ENCODE results near the gene LAGE3.

Gene LAGE3

DNA sequence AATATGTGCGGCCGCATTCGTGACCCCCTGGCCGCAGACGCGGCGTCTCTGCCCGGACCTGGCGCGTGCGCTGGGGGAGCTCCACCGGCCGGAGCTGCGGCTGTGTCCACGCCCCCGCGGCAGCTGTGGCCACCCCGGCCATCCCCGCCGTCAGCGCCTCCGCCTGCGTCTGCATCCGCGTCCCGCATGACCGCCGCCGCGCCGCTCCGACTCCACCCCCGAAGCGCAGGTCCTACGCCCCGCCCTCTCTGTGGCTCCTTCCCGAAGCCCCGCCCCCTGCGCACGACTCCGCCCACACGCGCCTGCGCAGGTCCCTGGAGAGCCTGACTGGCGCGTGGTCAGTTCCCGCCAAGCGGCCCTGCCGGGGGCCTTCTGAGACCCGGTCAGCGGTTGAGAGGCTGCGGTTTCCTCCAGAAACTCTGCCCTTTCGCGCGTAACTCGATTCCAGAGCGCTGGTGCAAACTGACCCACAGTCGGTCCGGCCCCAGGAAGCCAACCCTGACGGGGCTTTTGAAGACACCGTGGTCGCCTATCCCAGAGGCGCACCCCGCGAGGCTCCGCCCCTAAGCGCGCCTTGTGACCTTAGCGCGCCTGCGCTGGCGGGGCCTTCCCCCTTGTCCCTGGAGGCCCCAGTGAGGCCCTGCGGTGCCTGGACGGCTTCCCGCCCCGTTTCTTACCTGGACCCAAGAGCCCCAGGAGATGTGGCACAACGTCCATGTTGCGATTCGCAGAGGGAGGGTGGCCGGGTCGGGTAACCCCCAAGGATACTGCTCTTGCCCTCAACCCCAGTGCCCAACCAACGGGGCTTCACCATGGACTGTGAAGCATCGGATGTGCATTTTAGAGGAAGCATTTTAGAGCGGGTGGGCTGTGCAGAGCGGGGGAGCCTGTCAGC, at the start of gene LAGE3:
LAGE3 (minus strand) TSS at position 554 of the 895 bp plus-strand sequence; CDS start at position 188, 366 bp downstream.
- peak; percentile 82 for DNase-seq (ENCODE audit: low spot score)

DNA sequence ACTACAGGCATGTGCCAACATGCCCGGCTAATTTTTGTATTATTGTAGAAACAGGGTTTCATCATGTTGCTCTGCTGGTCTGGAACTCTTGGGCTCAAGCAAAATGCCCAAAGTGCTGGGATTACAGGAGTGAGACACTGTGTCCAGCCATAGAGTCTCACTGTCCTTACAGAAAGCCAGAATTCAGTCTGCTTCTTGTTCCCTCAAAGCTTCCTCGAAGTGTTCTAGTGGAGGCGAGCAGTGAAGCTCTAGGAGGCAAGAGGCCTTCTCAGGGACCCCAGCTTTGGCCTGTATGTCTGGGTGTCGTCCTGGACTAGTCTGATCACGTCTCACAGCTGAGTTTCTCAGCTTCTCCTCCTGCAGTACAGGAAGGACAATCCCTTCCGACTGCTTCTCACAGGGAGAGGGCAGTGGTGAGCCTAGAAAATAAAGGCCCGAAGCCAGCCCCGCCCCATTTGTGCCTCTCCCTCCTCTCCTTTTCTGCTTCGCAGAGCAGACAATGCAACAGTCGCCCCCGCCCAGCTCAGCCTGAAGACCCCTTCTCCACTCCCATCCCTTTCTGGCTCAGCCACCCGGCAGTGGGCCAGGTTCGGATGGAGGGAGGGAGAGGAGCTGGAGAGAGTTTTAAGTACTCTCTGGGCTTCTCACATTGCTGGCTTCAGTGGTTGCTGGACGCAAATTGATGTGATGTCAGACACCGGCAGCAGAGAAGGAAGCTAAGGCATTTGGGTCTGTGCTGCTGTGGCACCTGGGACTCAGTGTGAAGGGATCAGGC, 48.0 kb upstream of the LAGE3 start:
- peak; percentile 43 for DNase-seq (ENCODE audit: low spot score)

DNA sequence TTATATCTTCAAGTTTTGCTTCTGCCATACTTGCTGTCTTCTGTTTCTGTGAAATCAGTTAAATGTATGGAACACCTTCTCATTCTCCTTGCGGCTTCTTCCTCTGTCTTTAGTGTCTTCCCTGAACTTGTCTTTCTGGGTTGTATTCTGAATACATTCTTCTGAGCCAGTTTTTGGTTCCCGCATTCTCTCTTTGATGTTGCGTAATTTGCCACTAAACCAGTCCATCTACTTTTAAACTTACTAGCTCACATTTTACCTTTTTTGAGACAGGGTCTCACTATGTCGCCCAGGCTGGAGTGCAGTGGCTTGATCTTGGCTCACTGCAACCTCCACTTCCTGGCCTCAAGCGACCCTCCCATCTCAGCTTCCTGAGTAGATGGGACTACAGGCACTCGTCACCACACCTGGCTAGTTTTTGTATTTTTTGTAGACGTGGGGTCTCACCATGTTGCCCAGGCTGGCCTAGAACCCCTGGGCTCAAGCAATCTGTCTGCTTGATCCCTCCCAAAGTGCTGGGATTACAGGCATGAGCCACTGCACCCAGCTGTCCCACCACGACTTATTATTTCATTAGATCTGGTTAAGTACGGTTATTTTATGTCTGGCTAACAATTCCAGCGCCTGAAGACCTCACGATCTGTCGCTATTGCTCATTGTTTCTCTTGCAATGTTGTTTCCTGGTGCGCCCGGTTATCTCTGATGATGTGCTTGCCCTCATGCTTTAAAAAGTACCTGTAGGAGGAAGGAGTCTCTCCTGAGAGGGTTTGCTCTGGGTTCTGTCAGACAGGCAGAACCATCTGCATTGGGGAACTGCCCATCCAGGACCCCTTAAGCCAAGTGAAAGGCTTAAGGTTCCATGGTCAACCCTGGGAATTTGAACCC, 46.8 kb upstream of the LAGE3 start:
- no peak for DNase-seq (ENCODE audit: low spot score)

DNA sequence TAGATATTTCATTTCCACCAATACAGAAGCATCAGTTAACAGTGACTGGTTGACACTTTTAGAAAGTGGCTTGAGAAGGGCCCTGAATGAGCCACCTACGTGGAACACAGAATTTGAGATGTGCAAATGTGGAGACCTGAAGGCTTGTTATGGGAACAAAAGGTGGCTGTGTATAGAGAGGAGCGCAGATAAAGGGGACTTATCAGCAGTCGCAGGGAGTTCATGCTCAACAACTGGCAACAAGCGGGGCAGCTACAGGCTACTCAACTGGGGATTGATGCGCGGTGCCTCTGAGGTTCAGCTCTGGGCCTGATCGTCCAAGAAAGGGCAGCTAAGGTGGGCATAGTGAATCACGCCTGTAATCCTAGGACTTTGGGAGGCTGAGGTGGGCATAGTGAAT, 40.3 kb upstream of the LAGE3 start:
- DNase-seq (ENCODE audit: low spot score) = no peak

- no peak for DNase-seq (ENCODE audit: low spot score)
These were observed 38.2 kb upstream of the LAGE3 start for GRCh38 chrX:154517101-154517781.

- DNase-seq (ENCODE audit: low spot score) = no peak
These were observed 37.6 kb upstream of the LAGE3 start for GRCh38 chrX:154516656-154517100.

GRCh38 chrX:154515966-154516655, 37.0 kb upstream of the LAGE3 start, which contains the start of gene FAM3A:
TSS of gene FAM3A (minus strand) at chrX:154516232. CDS start at chrX:154515772, 460 bp downstream.
- peak; percentile 48 for DNase-seq (ENCODE audit: low spot score)

DNA sequence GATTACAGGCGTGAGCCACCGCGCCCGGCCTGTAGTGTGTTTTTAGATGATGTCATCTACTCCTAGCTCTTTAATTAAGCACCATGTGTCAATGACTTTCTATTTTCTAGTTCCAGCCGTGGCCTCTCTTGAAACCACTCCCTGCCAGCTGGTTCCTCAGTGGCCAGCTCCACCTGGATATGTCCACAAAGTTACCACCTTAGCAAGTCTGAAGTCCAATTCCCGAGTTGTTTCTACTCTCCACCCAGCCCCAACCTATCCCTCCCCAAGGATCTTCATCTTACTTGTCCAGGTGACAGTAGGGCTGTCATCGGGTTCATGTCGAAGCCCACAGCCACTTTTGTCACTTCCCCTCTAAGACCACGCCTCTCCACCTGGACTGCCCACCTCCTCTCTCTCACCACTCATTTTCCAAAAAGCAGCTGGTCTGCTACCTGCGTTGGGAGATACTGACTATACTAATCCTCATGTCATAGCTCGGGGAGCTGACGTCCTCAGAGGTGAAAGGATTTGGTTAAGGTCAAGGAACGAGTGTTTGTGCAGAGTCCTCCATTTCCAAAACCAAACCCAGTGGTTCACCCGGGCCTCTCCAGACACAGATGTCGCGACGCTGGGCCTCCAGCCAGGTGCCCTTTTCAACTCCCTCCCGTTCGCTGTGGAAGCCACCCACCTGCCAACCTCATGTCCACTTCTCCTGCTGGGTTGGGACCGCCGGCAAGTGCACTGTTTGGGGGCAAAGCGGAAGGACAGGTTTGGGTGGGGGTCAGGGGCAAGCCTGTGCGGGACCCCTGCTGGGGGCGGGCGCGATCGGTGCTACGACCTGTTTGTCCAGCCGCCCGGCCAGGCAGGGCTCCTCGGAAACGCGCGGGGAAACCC, 36.2 kb upstream of the LAGE3 start:
- DNase-seq (ENCODE audit: low spot score) = no peak

DNA sequence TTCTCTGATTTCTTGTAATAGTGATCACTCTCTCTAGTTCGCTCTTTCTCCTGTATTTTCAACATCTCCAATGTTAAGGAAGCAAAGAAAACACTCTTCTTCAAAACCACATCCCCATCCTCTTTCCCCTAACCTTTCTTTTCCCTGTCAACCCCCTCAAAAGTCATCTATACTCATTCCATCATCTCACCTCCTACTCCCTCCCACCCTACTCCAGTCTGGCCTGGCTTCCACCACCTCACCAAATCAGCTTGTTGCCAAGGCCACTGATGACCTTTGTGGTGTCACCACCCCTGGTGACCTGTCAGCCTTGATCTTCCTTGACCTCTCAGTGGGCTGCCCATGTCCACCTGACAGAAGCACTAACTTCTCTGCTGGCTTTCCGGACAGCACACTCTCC, 34.6 kb upstream of the LAGE3 start:
- DNase-seq (ENCODE audit: low spot score) = no peak

DNA sequence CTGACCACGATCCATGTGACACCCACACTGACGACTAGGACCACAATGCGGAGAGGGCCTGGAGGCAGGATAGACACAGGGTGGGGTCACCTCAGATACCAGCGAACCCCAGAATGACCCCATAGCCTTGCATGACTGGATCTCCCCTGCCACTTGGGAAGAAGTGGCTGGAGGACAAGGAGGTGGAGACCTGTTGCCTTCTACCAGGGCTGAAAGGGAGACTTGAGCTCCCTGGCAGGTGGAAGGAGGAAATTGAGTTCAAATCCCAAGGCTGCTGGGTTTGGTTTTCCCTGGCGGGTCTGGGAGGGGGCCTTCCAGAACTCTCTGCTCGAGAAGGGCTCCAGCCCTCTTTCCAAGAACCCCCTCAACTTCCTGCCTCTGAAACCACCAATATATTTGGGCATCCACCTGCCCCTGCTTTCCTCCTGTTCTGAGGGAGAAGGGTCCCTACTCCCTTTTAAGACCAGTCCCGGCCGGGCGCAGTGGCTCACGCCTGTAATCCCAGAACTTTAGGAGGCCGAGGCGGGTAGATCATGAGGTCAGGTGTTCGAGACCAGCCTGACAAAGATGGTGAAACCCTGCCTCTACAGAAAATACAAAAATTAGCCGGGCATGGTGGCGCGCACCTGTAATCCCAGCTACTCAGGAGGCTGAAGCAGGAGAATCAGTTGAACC, 33.9 kb upstream of the LAGE3 start:
- no peak for DNase-seq (ENCODE audit: low spot score)

DNA sequence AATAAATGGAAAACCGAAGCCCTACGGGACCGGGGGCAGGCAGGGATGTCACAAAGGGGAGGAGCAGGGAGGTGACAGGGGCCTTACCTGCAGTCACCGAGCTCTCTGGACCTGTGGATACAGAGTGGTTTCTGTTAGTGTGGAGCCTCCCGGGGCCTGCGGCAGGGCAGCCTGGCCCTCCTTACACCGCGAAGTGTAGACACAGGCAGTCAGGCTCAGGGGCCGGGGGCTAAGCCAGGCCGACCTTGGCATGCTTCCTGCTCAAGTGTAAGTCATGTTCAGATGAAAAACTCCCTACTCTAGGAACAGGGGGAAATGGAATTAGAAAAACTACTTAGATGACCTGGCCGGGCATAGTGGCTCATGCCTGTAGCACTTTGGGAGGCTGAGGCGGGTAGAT, 32.7 kb upstream of the LAGE3 start:
- DNase-seq (ENCODE audit: low spot score) = no peak

DNA sequence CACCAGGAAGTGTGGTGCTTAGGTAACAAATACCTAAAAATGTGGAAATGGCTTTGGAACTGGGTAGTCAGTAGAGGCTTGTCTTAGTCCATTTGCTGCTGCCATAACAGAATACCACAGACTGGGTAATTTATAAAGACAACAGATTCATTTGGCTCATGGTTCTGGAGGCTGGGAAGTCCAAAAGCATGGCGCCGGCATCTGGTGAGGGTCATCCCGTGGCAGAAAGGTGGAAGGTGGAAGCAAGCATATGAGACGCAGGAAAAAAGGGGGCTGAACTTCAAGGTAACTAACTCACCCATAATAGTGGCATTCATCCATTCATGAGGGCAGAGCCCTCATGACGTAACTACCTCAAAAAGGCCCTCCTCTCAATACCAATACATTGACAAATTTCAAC, 30.4 kb upstream of the LAGE3 start:
- DNase-seq (ENCODE audit: low spot score) = no peak

GRCh38 chrX:154508384-154508745, 29.3 kb upstream of the LAGE3 start:
- no peak for DNase-seq (ENCODE audit: low spot score)

- no peak for DNase-seq (ENCODE audit: low spot score)
These were observed 28.7 kb upstream of the LAGE3 start for GRCh38 chrX:154507673-154508383.

DNA sequence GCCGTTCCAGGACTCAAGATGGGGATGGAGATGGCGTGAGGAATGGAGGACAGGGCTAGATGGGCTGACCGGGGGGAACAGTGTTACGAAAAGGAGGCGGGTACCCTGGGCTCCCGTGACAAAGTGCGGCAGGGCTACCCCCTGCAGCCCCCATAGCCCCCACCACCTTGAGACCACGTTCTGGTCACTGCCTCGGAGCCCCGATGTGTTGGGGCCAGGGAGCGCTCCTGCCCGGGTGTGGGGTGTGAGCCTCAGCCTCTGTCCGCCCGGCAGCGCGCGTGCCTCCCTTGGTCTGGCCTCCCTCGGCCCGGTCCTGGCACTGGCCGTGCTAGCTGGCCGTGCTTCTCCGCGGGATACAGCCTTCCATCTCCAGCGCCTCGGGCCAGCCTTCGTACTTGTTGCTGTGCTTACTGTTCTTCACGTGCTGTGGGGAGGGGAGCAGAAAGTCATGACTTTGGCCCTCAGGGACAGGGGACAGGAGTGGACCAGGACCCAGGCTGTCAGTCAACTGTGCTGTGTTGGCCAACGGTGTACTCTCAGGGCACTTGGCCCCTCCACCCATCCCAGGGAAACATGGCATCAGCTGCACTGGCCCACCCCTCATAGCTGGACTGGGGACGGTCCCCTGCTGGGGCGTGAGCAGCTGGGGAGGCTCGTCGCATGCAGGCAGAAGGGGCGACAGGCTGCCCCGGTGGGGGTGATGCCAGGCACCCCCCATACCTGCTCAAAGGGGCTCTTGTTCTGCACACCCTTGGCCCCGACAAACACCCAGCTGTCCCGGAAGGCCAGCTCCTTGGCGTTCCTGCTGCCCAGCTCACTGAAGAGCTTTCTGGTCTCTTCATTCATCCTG, 27.6 kb upstream of the LAGE3 start:
- no peak for DNase-seq (ENCODE audit: low spot score)

GRCh38 chrX:154505734-154506133, 26.7 kb upstream of the LAGE3 start:
- DNase-seq (ENCODE audit: low spot score) = no peak

GRCh38 chrX:154502989-154503388, 23.9 kb upstream of the LAGE3 start:
- no peak for DNase-seq (ENCODE audit: low spot score)

DNA sequence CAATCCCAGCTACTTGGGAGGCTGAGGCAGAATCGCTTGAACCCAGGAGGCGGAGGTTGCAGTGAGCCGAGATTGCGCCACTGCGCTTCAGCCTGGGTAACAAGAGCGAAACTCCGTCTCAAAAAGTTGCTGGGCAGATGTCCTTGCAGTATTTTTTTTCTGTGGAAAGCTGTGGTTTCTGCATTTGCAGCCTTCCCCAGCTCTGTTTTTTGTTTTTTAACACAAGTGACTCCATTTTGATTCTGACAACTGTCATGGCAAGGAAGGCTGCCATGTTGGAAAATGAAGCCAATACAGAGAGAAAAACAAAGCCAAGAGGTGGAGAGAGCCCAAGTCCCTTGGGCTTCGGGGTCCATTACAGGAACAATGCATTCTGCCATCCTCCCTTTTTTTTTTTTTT, 23.0 kb upstream of the LAGE3 start:
- no peak for DNase-seq (ENCODE audit: low spot score)

Measured in HuH-7.5 (cell line).